ENCODE results near the gene SNAP47.

Gene SNAP47

DNA sequence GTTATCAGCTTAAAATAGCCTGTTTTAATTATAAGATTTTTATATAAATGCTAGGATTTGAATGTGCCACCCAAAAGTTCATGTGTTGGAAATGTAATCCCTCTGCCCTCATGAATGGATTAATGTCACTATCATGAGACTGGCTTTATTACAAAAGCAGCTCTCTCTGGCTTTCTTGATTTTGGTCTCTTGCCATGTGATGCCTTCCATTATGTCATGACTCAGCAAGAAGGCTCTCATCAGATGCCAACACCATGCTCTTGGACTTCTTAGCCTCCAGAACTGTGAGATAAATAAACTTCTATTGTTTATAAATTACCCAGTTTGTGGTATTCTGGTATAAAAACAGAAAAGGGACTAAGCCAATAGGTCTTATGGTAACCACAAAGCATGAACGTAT, 73.3 kb downstream of the SNAP47 start:
- no peak for DNase-seq

DNA sequence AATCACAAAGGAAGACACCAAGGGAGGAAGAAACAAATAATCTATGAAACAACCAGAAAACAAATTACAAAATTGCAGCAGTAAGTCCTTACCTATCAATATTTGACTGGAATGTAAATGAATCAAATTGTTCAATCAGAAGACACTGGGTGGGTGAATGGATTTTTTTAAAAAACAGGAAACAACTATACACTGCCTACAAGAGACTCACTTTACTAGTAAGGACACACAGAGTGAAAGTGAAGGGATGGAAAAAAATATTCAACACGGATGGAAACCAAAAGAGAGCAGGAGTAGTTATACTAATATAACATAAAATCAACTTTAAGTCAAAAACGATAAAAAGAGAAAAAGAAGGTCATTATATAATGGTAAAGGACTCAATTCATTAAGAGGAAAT, 73.8 kb downstream of the SNAP47 start:
- DNase-seq, result no peak

DNA sequence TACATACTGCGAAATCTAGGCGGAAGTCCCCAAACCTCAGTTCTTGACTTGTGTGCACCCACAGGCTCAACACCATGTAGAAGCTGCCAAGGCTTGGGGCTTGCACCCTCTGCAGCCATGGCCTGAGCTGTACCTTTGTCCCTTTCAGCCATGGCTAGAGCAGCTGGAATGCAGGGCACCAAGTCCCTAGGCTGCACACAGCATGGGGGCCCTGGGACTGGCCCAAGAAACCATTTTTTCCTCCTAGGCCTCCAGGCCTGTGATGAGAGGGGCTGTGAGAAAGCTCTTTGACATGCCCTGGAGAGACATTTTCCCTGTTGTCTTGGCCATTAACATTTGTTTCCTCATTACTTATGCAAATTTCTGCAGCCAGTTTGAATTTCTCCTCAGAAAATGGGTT, 78.7 kb downstream of the SNAP47 start:
- no peak for DNase-seq

DNA sequence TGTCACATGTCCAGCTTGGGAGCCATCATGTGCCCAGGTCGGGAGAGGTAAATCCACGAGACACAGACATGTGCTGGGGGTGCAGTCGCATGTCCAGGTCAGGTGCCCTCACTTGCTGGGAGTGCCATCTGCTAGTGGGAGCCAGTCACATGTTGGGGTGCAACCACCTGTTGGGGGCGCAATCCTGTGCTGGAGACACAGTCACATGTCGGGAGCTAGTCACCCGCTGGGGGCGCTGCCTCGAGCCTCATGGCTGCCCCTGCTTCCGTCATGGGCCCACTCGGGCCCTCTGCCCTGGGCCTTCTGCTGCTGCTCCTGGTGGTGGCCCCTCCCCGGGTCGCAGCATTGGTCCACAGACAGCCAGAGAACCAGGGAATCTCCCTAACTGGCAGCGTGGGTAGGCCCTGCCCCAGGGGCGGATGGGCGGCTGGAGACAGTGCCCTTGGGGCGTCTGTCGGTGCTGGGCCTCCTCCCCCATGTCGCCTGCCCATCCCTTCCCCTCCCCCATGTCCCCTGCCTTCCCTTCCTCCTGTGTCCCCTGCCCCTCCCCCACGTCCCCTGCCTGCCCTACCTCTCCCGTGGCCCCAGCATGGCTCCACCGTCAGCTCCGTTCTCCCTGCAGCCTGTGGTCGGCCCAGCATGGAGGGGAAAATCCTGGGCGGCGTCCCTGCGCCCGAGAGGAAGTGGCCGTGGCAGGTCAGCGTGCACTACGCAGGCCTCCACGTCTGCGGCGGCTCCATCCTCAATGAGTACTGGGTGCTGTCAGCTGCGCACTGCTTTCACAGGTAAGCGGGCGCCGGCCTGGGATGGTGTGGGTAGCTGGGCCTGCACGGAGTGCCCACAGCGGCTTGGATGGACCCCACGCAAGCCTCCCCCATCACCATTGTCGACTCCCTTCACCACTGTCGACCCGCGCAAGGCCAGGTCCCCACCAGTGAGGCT, 80.5 kb downstream of the SNAP47 start, which contains the start of gene PRSS38:
PRSS38 (plus strand) TSS at position 208 of the 942 bp plus-strand sequence; CDS start at position 250, 42 bp downstream.
- no peak for DNase-seq

DNA sequence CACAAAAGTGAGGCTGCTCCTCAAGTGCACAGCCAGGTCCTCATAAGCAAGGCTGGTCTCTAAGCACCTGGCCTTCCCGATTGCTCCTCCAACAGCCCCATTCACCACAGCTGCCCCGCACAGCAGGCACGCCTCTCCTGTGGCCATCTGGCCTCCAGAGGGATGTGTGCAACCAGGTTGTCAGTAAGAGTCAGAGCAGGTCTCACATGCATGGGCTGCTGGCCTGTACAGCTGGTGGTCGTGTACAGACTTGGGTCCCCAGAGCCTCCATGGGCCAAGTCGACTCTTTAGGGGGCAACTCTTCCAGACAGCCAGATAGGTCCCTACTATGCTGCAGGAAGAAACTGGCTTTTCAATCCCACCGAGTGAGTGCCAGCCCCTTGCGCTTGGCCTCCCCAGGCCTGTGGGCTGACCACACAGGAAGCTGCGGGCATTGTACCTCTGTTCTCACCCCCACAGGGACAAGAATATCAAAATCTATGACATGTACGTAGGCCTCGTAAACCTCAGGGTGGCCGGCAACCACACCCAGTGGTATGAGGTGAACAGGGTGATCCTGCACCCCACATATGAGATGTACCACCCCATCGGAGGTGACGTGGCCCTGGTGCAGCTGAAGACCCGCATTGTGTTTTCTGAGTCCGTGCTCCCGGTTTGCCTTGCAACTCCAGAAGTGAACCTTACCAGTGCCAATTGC, 81.7 kb downstream of the SNAP47 start:
- DNase-seq, result no peak

DNA sequence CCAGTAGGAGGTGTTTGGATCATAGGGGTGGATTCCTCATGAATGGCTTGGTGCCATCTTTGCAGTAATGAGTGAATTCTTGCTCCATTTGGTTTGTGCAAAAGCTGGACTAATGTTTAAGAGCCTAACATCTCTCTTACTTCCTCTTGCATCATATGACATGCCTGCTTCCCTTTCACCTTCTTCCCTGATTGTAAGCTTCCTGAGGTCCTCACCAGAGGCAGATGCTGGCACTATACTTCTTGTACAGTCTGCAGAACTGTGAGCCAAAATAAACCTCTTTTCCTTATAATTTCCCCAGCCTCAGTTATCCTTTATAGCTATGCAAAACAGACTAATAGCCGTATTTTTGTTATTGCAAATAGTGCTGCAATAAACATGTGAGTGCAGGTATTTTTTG, 88.3 kb downstream of the SNAP47 start:
- DNase-seq, result no peak

DNA sequence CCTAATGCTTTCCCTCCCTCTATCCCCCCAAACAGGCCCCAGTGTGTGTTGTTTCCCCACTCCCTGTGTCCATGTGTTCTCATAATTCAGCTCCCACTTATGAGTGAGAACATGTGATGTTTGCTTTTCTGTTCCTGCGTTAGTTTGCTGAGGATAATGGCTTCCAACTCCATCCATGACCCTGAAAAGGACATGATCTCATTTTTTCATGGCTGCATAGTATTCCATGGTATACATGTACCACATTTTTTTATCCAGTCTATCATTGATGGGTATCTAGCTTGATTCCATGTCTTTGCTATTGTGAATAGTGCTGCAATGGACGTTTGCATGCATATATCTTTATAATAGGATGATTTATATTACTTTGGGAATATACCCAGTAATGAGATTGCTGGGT, 89.0 kb downstream of the SNAP47 start:
- DNase-seq, result no peak

DNA sequence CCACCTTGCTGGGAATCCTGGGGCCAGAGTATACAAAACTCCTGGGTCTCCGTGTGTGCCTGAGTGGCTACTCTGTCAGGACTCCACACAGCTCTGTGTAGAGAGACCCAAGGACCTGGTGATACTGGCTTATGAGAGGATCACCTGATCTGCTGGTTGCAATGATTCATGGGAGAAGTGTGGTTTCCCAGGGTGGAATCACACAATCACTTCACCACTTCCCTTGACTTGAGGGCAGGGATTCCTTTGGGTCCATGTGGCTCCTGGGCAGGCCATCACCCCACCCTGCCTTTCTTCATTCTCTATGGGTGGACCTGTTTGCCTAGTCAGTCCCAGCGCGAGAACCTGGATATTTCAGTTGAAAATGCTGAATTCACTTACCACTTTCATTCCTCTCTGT, 93.6 kb downstream of the SNAP47 start:
- DNase-seq, result no peak
